ENCODE measurements around the gene IQGAP1. TPM values are rescaled to one million over a fixed set of nuclear protein-coding genes. Genes with fewer than 3 reads are reported as not detected.
A peak's percentile ranks its signal among the peaks of the same experiment; 100 is the strongest.

IQGAP1 gene
- total RNA-seq, 4 donors from 2014 or later = 238 to 358 (median 282) TPM

DNA sequence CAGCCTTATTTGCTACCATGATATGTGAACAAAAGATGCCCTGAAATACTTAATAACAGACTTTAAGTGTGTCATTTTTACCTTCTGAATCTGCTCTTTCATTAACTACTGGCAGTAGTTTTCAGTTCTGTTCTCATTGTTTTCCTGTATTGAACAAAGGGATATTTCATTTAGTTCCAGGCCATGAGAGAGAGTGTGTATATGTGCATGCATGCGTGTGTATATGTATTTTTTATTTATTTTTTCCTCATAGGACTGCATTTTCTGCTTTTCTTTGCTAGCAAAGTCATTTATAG is 94.9 kb downstream of the IQGAP1 start:
- no peak for DNase-seq (ENCODE audit: low spot score in 2 of 2)
- Histone ChIP-seq H3K27ac (peak overlapping the region in 2 of 4 donors; percentile 64 to 69), H3K9me3 (no peaks in the 10 kb centered on the region), H3K4me1 (peaks cover 0 to 12% (median 0%) of the 10 kb centered on the region in 4 donors), H3K4me3 (no peak overlapping the region), H3K27me3 (no peaks in the 10 kb centered on the region), H3K36me3 (peaks cover 8 to 94% (median 20%) of the 10 kb centered on the region in 3 donors)
- WGBS, 2 donors = 21 to 50% methylated on average over 1 of the region's 1 CpG
- no peak for TF ChIP-seq POLR2A (IDR thresholded peaks at IDR 0.05)
- TF ChIP-seq EP300 (IDR thresholded peaks at IDR 0.05) = no peak
- TF ChIP-seq, protein P1, sequence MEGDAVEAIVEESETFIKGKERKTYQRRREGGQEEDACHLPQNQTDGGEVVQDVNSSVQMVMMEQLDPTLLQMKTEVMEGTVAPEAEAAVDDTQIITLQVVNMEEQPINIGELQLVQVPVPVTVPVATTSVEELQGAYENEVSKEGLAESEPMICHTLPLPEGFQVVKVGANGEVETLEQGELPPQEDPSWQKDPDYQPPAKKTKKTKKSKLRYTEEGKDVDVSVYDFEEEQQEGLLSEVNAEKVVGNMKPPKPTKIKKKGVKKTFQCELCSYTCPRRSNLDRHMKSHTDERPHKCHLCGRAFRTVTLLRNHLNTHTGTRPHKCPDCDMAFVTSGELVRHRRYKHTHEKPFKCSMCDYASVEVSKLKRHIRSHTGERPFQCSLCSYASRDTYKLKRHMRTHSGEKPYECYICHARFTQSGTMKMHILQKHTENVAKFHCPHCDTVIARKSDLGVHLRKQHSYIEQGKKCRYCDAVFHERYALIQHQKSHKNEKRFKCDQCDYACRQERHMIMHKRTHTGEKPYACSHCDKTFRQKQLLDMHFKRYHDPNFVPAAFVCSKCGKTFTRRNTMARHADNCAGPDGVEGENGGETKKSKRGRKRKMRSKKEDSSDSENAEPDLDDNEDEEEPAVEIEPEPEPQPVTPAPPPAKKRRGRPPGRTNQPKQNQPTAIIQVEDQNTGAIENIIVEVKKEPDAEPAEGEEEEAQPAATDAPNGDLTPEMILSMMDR (IDR thresholded peaks at IDR 0.05) = no peak

DNA sequence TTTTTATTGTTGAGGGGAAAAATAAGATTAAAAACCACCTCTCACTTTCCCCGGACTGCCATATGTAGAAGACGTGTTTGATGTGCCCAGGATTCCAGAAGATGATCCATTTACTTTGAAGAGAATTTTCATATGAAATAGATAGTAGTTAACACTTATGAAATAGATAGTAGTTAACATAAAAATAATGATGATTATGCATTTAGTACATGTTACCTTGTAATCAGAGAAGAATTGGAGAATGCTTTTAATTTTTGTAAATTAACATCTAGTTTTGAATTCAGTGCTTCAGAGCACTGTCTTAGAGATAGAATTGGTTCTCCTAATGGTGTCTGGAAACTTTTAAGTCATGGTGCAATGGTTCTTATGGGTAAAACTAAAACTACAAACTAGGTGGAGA is 95.6 kb downstream of the IQGAP1 start:
- Histone ChIP-seq H3K27ac (no peak overlapping the region), H3K36me3 (peaks cover 6 to 93% (median 18%) of the 10 kb centered on the region in 3 donors), H3K4me1 (peaks cover 0 to 12% (median 0%) of the 10 kb centered on the region in 4 donors), H3K27me3 (no peaks in the 10 kb centered on the region), H3K9me3 (no peaks in the 10 kb centered on the region), H3K4me3 (no peak overlapping the region)
- no peak for DNase-seq (ENCODE audit: low spot score in 2 of 2)
- WGBS, 2 donors = 81 to 84% methylated on average over 2 of the region's 2 CpGs
- TF ChIP-seq, protein P1 (IDR thresholded peaks at IDR 0.05) = no peak
- TF ChIP-seq EP300 (IDR thresholded peaks at IDR 0.05) (no peak), POLR2A (IDR thresholded peaks at IDR 0.05) (no peak)

DNA sequence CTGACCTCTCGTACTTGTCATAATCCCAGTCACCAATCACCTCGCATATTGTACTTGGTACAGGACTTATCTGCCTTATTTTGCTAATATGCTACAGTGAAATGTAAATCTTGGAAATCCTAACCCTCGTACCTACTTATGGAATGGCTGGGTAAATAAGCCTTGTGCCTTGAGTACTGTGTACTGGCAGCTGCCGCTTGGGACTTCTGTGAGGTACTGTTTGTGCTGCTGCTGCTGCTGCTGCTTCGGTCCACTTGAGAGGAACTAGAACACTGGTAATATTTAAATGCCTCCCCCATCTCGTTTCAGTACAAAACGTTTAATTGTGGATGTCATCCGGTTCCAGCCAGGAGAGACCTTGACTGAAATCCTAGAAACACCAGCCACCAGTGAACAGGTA is 99.1 kb downstream of the IQGAP1 start:
- no peaks in the 10 kb centered on the region for H3K27me3 ChIP-seq
- 91 to 93% methylated on average over 8 of the region's 8 CpGs for WGBS, 2 donors
- no peak for DNase-seq (ENCODE audit: low spot score in 2 of 2)
- H3K4me3 ChIP-seq = no peak overlapping the region
- H3K4me1 ChIP-seq = peaks cover 0 to 5% (median 0%) of the 10 kb centered on the region in 4 donors
- TF ChIP-seq, protein P1 (IDR thresholded peaks at IDR 0.05) = no peak
- TF ChIP-seq POLR2A (IDR thresholded peaks at IDR 0.05) (no peak), EP300 (IDR thresholded peaks at IDR 0.05) (no peak)
- H3K27ac ChIP-seq = no peak overlapping the region
- H3K9me3 ChIP-seq = no peaks in the 10 kb centered on the region
- H3K36me3 ChIP-seq = peaks cover 6 to 97% (median 25%) of the 10 kb centered on the region in 3 donors

DNA sequence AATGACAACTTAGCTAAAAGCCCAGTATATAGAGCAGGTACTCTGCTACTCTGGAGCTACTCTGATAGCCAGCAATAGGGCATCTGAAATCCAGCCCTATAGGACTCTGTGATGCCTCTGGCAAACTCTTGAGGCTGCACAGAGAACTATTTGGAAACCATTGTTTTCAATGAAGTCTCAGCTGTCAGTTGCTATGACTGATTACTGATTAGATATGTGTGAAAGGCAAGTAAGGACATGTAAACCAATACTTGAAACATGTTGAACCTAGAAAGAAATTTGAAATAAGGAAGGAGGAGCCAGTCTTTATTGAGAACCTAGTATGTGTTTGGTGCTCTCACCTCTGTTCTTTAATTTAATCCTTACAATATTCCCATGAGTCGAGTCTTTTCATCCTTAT is 101.5 kb downstream of the IQGAP1 start:
- WGBS, 2 donors = 94 to 97% methylated on average over 1 of the region's 1 CpG
- Histone ChIP-seq H3K27ac (no peak overlapping the region), H3K9me3 (no peaks in the 10 kb centered on the region), H3K4me3 (no peak overlapping the region), H3K4me1 (no peaks in the 10 kb centered on the region), H3K27me3 (no peaks in the 10 kb centered on the region), H3K36me3 (peaks cover 6 to 99% (median 26%) of the 10 kb centered on the region in 3 donors)
- DNase-seq (ENCODE audit: low spot score in 2 of 2) = no peak
- no peak for TF ChIP-seq POLR2A (IDR thresholded peaks at IDR 0.05)
- TF ChIP-seq, protein P1 (IDR thresholded peaks at IDR 0.05) = no peak
- TF ChIP-seq EP300 (IDR thresholded peaks at IDR 0.05) = no peak

DNA sequence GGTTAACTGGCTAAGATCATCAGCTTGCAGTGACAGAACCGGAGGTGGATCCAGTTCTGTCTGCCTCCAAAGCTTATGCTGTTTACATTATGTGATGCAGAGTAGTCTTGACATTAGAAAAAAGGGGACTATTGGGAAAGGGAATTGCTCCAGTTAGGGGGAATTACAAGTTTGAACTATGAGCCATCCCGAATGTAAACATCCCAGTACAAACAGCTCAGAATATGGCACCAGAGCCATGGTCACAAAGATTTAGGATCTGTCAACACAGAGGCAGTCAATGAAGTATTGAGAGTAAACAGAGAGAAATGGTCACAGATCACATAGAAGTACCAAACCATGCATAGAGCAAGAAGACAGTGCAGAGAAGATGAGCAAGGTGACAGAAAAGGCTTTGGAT is 101.9 kb downstream of the IQGAP1 start:
- peaks cover 6 to 99% (median 29%) of the 10 kb centered on the region in 3 donors for H3K36me3 ChIP-seq
- H3K4me1 ChIP-seq = no peaks in the 10 kb centered on the region
- TF ChIP-seq EP300 (IDR thresholded peaks at IDR 0.05) = no peak
- TF ChIP-seq, protein P1 (IDR thresholded peaks at IDR 0.05) = no peak
- TF ChIP-seq POLR2A (IDR thresholded peaks at IDR 0.05) = no peak
- H3K27ac ChIP-seq = no peak overlapping the region
- H3K9me3 ChIP-seq = no peaks in the 10 kb centered on the region
- H3K27me3 ChIP-seq = no peaks in the 10 kb centered on the region
- WGBS, 2 donors = 88 to 92% methylated on average over 2 of the region's 2 CpGs
- H3K4me3 ChIP-seq = no peak overlapping the region
- DNase-seq (ENCODE audit: low spot score in 2 of 2) = no peak
